Smooth muscle cell (in vitro differentiated cells): ENCODE measurements around the gene CACNA1S. TPM values are rescaled to one million over a fixed set of nuclear protein-coding genes. Genes with fewer than 3 reads are reported as not detected.

Experiments
- DNase-seq: peaks from one replicate; lab custom pipeline; 2025; ENCODE audit not compliant: unreplicated experiment; lab: John Stamatoyannopoulos, UW
- H2AFZ ChIP-seq: fragments of 200-600 bp; sonication (generic); 2 replicates; pipeline ENCODE4 v1.6.0; 2016; ENCODE audit warnings: antibody characterized with exemption, low read depth, mild to moderate bottlenecking
- H3F3A ChIP-seq: fragments of 200-600 bp; sonication (generic); 2 replicates; pipeline ENCODE4 v1.6.0; 2017; ENCODE audit warnings: antibody characterized with exemption, low read depth
- H3K27ac ChIP-seq: fragments of 200-600 bp; sonication (generic); 2 replicates; pipeline ENCODE4 v1.5.1; 2016; ENCODE audit warnings: low read depth, mild to moderate bottlenecking
- H3K27me3 ChIP-seq: fragments of 200-600 bp; sonication (generic); 2 replicates; pipeline ENCODE4 v1.6.1; 2016; ENCODE audit warnings: low read depth, mild to moderate bottlenecking
- H3K36me3 ChIP-seq: fragments of 200-600 bp; sonication (generic); 2 replicates; pipeline ENCODE4 v1.5.1; 2016; ENCODE audit warnings: low read depth
- H3K4me1 ChIP-seq: fragments of 200-600 bp; sonication (generic); 2 replicates; pipeline ENCODE4 v1.5.1; 2016; ENCODE audit warnings: low read depth
- H3K4me2 ChIP-seq: fragments of 200-600 bp; sonication (generic); 2 replicates; pipeline ENCODE4 v1.6.0; 2016; ENCODE audit warnings: mild to moderate bottlenecking
- H3K4me3 ChIP-seq: fragments of 200-600 bp; sonication (generic); 2 replicates; pipeline ENCODE4 v1.5.1; 2016; ENCODE audit warnings: mild to moderate bottlenecking
- H3K79me2 ChIP-seq: fragments of 200-600 bp; sonication (generic); 2 replicates; pipeline ENCODE4 v1.6.0; 2016; ENCODE audit warnings: low read depth, mild to moderate bottlenecking
- H3K9ac ChIP-seq: fragments of 200-600 bp; sonication (generic); 2 replicates; pipeline ENCODE4 v1.6.0; 2016; ENCODE audit warnings: low read depth
- H3K9me3 ChIP-seq: fragments of 200-600 bp; sonication (generic); replicated peaks from 2 replicates; pipeline ENCODE4 v1.5.1; 2016; ENCODE audit warnings: low read depth
- H4K20me1 ChIP-seq: fragments of 200-600 bp; sonication (generic); 2 replicates; pipeline ENCODE4 v1.6.0; 2016; ENCODE audit warnings: low read depth
- WGBS: methylation state at CpG from one replicate; pipeline ENCODE4 v1.1.7; 2016; ENCODE audit warnings: low lambda C conversion rate; 5-methylcytosine and 5-hydroxymethylcytosine counted together
- polyA plus RNA-seq: library from polyadenylated mRNA; unstranded; fragments of >200 nt; fragmentation: Nextera tagmentation; extraction: Ambion mirVana; gene quantifications from 2 replicates; pipeline ENCODE4 v1.2.1, GENCODE V29; 2016
- total RNA-seq: library from RNA; depleted of rRNA; stranded (reverse); fragments of >200 nt; gene quantifications from 2 replicates; pipeline ENCODE4 v1.2.3, GENCODE V29; 2014
- TF ChIP-seq, protein P1 (sequence below): fragments of 200-600 bp; sonication (generic); IDR thresholded peaks from 2 replicates; pipeline ENCODE4 v1.5.1; 2017; ENCODE audit warnings: borderline replicate concordance, mild to moderate bottlenecking, antibody characterized with exemption; ENCODE audit not compliant: insufficient read depth, poor library complexity, severe bottlenecking

The CACNA1S gene
- total and polyA plus RNA-seq, 2 experiments from 2014 or later, result not detected

DNA sequence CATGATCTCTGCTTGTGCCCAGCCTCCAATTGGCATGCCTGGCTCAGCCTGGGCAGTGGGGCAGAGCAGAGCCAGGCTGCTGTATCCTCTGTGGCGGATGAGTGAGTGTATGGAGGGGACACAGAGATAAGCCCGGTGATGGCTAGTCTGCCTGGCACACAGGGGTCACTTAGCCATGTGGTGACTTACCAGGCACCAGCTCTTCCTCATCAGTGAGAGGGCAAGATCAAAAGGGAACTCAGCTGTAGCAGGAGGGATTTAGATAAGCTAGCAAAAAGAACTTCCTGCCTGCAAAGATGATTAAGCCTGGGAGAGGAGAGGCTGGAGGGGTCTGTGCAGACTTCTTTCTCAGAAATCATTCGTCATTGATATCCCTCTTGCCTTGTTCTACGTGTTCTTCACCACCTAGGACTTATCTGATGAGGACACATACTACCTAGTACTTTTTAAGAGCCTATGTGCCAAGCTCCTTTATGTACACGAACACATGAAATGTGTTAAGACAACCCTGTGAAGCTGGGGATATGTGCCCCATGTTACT is 96.6 kb downstream of the CACNA1S start:
- 19% methylated on average over 5 of the region's 5 CpGs for WGBS

DNA sequence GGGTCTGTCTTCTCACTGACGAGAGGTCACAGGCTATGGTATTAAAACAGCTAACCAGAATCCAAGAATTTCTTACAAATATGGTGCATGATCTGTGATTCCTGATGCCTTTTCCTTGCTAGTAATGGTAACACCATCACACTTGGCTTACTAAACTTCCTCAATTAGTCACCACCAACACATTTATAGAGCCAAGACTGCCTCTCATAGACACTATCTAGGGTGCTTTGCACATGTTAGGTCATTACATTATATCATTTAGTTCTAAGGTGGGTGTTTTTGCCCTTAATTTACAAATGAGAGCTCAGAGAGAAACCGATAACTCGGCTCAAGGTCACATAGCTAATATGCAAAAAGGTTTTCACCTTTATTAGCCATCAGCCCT is 97.4 kb downstream of the CACNA1S start:
- H2AFZ ChIP-seq, result no peak overlapping the region
- peaks cover 11% of the 10 kb centered on the region for H3F3A ChIP-seq
- H3K36me3 ChIP-seq, result no peaks in the 10 kb centered on the region
- peak overlapping the region; percentile 77 for H3K4me2 ChIP-seq
- peak overlapping the region; percentile 63 for H3K27ac ChIP-seq
- no peak overlapping the region for H3K4me3 ChIP-seq
- TF ChIP-seq, protein P1, sequence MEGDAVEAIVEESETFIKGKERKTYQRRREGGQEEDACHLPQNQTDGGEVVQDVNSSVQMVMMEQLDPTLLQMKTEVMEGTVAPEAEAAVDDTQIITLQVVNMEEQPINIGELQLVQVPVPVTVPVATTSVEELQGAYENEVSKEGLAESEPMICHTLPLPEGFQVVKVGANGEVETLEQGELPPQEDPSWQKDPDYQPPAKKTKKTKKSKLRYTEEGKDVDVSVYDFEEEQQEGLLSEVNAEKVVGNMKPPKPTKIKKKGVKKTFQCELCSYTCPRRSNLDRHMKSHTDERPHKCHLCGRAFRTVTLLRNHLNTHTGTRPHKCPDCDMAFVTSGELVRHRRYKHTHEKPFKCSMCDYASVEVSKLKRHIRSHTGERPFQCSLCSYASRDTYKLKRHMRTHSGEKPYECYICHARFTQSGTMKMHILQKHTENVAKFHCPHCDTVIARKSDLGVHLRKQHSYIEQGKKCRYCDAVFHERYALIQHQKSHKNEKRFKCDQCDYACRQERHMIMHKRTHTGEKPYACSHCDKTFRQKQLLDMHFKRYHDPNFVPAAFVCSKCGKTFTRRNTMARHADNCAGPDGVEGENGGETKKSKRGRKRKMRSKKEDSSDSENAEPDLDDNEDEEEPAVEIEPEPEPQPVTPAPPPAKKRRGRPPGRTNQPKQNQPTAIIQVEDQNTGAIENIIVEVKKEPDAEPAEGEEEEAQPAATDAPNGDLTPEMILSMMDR, result no peak
- H3K9me3 ChIP-seq, result no peaks in the 10 kb centered on the region
- peaks cover 51% of the 10 kb centered on the region for H3K4me1 ChIP-seq
- no peak for DNase-seq
- H3K27me3 ChIP-seq, result no peaks in the 10 kb centered on the region
- no peak overlapping the region for H3K9ac ChIP-seq
- WGBS, result 75% methylated on average over 3 of the region's 3 CpGs
- no peaks in the 10 kb centered on the region for H4K20me1 ChIP-seq
- H3K79me2 ChIP-seq, result no peaks in the 10 kb centered on the region

More for the DNA sequence above, 96.6 kb downstream of the CACNA1S start:
- Histone ChIP-seq H3F3A (peaks cover 11% of the 10 kb centered on the region), H3K4me1 (peaks cover 53% of the 10 kb centered on the region), H3K27me3 (no peaks in the 10 kb centered on the region), H3K4me2 (peak overlapping the region; percentile 77), H3K4me3 (peak overlapping the region; percentile 21), H3K36me3 (no peaks in the 10 kb centered on the region), H2AFZ (no peak overlapping the region), H3K9me3 (no peaks in the 10 kb centered on the region), H3K9ac (no peak overlapping the region), H3K27ac (peak overlapping the region; percentile 63), H3K79me2 (no peaks in the 10 kb centered on the region), H4K20me1 (no peaks in the 10 kb centered on the region)
- no peak for DNase-seq
- TF ChIP-seq, protein P1, result no peak

DNA sequence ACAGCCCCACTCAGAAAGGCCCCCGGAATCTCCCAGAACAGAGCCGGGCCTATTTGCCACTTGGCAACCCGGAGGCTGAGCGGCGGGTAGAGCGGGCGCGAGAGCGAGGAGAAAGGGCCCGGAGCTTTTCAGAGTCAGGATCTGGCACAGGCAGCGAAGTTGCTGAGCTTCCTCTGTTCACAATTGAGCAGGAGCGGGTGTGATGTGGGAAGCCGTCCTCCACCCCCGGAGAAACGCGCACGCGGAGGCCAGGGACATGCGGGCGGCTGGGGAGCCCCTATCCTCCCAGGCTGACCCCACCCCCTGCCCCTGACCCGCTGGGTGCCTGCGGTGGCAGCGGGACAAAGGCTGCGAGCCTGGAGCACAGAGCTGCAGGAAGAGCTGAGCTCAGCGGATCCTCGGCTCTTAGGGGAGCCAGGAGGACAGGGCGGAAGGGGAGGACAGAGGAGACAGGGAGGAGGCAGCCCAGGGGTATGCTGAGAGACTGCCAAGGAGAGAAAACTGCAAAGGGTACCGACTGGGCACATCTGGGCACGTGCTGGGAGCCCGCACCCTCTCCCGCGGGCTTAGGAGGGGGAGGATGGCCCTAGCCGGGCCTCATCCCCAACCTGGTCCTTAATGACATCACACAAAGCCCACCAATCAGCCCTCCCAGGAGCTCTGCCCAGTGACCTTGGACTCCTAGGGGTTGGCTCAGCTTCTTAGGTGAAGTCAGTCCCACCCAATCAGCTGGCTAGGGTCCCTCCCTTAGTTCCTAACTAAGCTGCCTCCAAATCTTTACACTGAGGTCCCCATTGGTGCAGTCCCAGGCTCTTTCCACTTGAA is 98.0 kb downstream of the CACNA1S start:
- peak overlapping the region; percentile 63 for H3K27ac ChIP-seq
- no peak for DNase-seq
- no peaks in the 10 kb centered on the region for H3K27me3 ChIP-seq
- TF ChIP-seq, protein P1, result no peak
- no peaks in the 10 kb centered on the region for H4K20me1 ChIP-seq
- peaks cover 46% of the 10 kb centered on the region for H3K4me1 ChIP-seq
- no peak overlapping the region for H2AFZ ChIP-seq
- H3F3A ChIP-seq, result peaks cover 11% of the 10 kb centered on the region
- no peaks in the 10 kb centered on the region for H3K9me3 ChIP-seq
- H3K36me3 ChIP-seq, result no peaks in the 10 kb centered on the region
- peak overlapping the region; percentile 77 for H3K4me2 ChIP-seq
- no peak overlapping the region for H3K9ac ChIP-seq
- WGBS, result 70% methylated on average over 30 of the region's 33 CpGs
- H3K79me2 ChIP-seq, result no peaks in the 10 kb centered on the region
- H3K4me3 ChIP-seq, result no peak overlapping the region
